ENCODE measurements around the gene INTS6.

INTS6 gene

GRCh38 chr13:51477653-51478324 lies 25.0 kb upstream of the INTS6 start:
- TF ChIP-seq CTCF (IDR thresholded peaks at IDR 0.05; ENCODE audit: low read depth, low read length) = no peak
- no peak for DNase-seq (ENCODE audit: low read depth in 2 of 2)
- H3K4me3 ChIP-seq (replicated peaks in 1 of 2; ENCODE audit: low read depth in 2 of 2, low read length in 2 of 2) = no peak overlapping the region

- no peak for DNase-seq (ENCODE audit: low read depth in 2 of 2)
- TF ChIP-seq CTCF (IDR thresholded peaks at IDR 0.05; ENCODE audit: low read depth, low read length) = no peak
- no peak overlapping the region for H3K4me3 ChIP-seq (replicated peaks in 1 of 2; ENCODE audit: low read depth in 2 of 2, low read length in 2 of 2)
Measured at GRCh38 chr13:51477149-51477548, 24.3 kb upstream of the INTS6 start.

GRCh38 chr13:51475727-51476501 lies 23.1 kb upstream of the INTS6 start:
- no peak for TF ChIP-seq CTCF (IDR thresholded peaks at IDR 0.05; ENCODE audit: low read depth, low read length)
- no peak overlapping the region for H3K4me3 ChIP-seq (replicated peaks in 1 of 2; ENCODE audit: low read depth in 2 of 2, low read length in 2 of 2)
- peak; percentile 5 to 35 for DNase-seq (ENCODE audit: low read depth in 2 of 2)

- no peak overlapping the region for H3K4me3 ChIP-seq (replicated peaks in 1 of 2; ENCODE audit: low read depth in 2 of 2, low read length in 2 of 2)
- no peak for TF ChIP-seq CTCF (IDR thresholded peaks at IDR 0.05; ENCODE audit: low read depth, low read length)
- DNase-seq (ENCODE audit: low read depth in 2 of 2) = no peak
Measured at GRCh38 chr13:51469790-51470189, 17.0 kb upstream of the INTS6 start.

GRCh38 chr13:51467730-51468129 lies 14.9 kb upstream of the INTS6 start:
- H3K4me3 ChIP-seq (replicated peaks in 1 of 2; ENCODE audit: low read depth in 2 of 2, low read length in 2 of 2) = no peak overlapping the region
- no peak for TF ChIP-seq CTCF (IDR thresholded peaks at IDR 0.05; ENCODE audit: low read depth, low read length)
- DNase-seq (ENCODE audit: low read depth in 2 of 2) = no peak

- H3K4me3 ChIP-seq (replicated peaks in 1 of 2; ENCODE audit: low read depth in 2 of 2, low read length in 2 of 2) = no peak overlapping the region
- no peak for DNase-seq (ENCODE audit: low read depth in 2 of 2)
- TF ChIP-seq CTCF (IDR thresholded peaks at IDR 0.05; ENCODE audit: low read depth, low read length) = no peak
Measured at GRCh38 chr13:51465124-51465523, 12.3 kb upstream of the INTS6 start.
